ENCODE data around the gene EBF3.

EBF3 gene

DNA sequence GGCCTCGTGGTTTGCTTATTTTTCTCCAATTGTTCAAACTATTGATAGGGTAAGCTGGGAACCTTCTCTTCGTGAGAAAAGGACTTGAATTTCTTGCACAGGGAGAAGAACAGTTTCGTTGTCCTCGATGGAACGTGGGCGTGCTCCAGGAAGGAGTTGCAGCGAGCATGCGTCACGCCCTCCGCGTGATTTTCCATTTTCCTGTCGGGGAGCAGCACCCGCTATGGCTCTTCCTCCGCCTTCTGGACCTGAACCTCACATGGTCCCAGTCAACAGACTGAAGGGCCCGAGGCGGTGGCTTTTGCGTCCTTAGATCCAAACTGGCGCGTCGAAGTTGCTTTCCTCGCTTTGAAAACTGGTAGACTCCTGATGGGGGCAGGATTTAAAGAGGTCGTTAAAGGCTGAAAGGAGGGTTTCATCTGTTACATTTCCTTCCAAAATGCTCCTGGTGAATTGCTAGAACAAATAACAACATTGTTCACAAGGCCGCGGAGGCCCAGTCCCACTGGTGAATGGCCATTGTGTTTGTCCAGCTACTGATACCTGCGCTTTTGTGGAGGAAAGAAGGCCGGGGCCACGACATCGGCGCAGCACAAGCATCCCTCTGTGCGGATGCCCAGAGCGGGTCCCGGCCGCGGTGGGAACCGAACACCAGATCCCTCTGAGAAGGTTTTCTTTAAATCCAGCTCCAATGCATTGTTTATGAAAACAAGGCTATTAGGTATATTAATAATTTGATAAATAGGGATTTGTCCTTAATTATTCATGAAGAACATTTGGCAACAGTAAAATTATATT is 75.9 kb downstream of the EBF3 start:
- no peak for DNase-seq

DNA sequence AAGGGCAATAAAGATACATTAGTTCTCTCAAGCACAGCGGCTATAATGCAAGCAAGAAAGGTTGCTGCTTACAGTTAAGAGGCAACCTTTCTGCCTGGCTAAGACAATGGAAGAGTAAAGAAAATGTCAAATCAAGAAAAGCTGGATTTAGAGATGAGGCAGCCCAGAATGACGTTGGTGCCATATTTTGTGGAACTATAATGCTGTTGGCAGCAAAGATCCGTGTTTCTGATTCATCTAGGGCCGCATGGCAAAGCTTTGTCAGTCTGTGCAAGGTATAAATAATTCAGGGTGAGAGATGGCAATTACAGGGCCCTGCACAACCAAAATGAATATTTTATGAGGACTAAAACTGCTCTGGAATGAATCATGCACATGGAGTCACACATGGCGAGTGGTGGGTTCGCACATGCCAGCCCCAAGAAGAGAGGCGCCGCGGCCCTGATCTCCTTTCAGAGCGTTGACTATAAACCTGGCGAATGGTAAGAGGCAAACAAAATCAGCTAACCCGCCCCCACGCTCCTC is 76.6 kb downstream of the EBF3 start:
- DNase-seq: no peak

DNA sequence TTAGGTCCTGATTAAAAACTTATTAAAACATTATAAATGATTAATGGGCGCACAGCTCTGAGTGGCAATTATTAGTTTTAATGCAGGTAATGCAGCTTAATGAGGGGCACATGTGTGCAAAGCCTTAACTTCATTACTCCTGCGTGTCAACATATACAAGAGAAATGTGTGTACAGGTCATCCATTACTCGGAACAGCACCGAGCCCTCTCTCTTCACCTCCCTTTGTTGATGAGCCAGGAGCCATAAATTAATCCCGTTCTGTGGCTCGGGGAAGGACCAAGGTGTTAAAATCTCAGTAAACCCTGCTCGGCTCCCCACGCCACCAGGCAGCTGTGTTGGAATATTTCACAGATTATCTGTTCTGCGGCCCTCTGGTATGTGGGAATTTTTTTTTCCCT is 77.8 kb downstream of the EBF3 start:
- no peak for DNase-seq

DNA sequence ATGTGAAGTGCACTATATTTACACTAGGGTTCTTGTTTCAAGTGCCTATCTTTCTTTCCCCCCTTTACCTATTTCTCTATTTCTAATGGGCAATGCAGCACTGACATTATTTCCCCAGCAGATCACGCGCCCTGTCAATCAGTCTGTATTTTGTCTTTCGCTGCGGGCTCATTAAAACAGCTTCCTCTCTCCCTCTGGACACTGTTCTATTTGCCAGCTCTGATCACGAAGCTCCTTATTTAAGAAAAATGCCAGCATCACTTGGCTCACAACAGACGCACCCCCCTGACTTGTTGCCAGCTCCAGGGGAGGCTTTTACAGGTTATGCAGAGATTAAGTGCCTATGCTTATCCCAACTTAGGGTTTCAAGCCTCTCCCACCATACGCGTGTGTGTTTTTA is 78.5 kb downstream of the EBF3 start:
- no peak for DNase-seq

DNA sequence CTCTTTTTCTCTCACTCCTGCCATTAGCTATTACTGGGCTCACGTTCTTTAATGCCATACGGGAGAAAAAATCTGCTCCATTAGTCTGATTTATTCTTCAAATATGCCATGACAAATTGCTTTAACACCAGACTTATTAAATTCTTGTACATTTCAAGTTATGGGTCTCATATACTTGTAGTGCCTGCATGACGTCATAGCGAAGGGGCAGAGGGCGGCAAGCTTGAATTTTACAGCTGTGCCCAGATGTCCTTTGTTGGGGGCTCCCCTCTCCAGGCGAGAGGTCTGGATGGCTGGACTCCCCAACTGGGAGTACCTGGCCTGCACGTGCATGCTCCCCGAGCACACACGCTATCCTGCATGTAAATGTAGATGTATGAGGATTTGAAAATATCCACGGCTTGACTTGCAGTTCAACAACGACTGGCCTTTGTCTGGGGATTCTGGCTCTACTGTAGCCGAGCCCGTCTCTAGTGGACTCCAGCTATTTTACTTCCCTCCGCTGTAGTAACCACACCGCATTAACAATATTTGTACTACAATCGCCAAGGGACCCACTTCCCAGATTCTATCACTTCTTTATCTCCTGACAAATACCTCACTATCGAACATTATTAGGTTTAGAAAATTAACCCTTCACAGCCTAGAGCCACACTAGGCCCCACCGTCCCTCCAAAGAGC is 79.5 kb downstream of the EBF3 start:
- DNase-seq: no peak

DNA sequence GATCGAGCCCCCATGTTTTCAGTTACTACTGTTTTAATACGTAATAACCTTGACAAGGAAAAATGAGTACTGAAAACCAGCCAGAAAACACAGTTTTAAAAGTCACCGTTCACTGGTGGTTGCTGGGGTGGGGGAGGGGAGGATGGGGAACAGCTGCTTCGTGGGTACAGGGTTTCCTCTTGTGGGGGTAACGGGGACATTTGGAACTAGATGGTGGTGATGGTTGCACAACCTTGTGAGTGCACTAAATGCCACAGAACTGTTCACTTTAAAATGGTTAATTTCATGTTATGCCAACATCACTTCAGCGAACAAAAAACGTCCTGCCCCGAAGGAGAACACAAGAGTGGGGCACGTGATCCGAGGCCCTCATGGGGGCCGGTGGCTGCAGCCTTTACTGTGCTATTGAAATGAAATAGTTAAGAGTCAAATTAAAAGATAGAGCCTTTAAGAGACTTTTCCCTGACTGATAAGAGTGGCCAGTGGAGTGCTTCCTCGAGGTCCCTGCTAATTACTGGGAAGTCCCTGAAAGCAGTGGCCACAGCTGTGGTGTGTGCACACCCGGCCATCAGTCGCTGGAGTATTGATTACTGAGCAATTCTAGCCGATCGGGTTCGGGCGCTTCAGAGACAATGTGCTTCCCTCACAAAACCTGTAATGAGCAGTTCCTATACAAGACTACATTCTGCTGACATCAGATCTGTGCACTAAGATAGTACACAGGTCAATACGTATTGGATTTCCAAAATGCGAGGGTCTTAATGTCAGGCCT is 80.3 kb downstream of the EBF3 start:
- no peak for DNase-seq

DNA sequence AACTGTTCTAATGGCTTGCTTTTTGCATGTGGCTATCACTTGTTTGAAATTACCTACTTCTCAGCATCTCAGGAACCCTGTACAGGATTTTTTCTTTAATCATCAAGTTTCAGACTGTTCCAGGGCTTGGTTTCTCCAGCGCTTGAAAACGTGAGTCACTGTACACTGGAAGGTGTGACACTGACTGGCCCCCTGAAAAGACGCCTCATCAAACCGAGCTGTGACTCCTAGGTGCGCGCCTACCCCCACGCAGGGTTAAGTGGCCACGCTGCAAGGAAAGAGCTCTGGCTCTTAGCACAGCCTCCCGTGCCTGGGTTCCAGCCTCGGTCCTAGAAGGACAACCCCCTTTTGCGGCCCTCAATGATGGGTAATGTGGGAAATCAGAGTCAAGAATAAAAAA is 81.0 kb downstream of the EBF3 start:
- DNase-seq: no peak

DNA sequence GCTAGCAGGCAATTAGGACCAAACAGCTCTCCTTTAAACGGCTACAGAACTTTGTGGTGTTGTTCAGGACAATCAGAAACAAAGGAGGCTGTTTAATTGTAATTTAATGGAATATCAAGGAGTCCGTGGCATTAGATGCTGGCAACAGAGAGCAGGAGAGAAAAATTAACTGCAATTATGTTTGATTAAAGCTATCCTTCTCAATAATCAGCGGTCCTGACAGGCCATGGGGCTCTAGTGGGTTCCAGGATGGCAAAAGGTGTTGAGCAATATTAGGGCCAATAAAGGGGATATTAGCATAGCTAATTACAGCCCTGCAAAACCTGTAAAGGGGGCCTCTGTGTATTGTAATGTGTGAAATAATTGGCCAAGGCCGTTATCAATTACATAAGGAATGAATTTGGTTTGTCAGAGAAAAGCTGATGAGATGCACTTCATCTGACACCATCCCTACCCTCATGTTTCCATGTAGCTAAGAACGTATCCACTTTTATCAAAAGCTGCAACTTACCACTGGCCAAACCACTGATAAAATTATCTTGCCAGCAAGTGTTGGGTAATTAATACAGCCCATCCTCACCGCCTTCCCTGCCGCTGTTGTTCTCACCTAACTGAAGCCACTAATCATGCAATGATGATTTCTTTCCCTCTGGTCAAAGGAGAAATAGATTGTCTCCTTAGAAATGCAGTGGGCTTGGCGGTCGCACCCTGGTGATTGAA is 81.6 kb downstream of the EBF3 start:
- no peak for DNase-seq

DNA sequence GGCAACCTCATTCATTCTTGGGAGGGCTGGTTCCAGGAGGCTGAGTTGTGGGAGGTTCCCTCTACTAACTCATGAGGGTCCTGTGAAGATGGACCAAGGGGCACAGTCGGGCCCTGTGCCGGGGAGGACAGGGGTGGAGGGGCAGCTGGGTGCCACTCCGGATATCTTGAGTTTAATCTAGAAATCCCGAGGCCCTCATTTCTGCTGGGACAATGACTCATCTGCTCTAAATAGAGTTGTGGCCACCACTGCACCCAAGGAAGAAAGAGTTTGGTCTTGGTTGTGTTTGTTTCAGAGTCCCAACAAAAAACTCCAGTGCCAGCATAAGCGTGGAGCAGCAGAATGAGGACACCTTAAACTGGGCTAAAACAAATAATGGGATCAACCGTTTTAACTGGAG is 82.4 kb downstream of the EBF3 start:
- DNase-seq: no peak

DNA sequence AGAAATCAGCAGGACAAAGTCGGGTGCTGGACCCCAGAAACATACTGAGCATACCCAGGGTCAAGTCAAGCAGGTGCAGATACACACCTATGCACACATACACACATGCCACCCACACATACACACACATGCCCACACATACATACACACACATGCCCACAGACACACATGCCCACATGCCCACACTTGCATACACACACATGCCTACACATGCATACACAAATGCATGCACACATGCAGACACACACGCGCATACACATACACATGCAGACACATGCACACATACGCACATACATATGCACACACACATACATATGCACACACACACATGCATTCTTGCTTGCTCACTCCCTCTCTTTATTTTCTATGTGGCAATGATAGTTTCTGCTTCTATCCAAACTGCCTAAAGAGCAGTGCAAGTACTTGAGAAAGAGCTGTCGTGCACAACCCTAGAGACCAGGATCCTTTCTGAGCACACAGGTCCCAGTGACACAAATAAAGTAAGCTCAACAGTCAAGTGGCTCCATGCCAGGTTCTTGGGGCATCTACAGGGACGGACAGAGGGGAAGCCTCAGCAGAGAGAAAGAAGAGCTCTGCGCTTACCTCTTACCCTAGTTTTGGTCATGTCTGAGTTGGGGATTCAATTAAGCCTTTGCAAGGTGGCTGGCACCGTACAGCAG is 83.7 kb downstream of the EBF3 start:
- DNase-seq: no peak

DNA sequence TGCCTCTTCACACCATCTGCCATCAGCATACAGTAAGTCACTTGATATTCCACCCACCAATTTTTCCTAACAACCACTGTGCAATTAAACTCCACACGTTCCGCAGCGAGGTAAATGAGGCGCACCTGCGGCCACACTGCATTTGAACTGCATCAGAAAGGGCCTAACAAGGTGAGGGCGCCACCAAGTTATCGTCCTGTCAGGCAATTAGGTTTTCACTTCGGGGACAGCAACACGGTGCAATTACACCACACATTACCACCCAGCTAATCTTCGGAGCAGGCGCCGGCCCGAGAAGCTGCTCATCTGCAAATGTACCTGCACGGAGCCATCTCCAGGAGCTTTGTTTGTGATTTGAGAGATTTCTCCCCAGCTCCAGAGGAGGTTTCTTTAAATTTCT is 84.4 kb downstream of the EBF3 start:
- DNase-seq: no peak

DNA sequence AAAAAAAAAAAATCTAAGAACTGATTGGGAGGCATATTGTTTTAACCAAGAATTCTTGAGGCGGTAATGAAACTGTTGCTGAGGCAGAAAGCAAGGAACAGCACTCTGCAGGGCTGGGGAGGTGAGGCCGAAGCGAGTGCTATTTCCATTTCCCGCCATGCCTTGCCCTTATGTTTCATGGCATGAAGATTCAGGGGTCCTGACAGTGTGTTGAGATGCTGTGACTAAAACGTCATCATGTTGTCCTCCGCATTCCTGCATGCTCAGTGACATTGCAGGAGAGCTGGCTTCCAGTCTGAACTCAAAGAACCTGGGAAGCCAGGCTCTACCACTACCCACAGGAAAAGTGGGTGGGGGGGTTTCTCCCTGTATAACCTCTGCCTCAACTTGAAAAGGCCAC is 85.2 kb downstream of the EBF3 start:
- DNase-seq: no peak

DNA sequence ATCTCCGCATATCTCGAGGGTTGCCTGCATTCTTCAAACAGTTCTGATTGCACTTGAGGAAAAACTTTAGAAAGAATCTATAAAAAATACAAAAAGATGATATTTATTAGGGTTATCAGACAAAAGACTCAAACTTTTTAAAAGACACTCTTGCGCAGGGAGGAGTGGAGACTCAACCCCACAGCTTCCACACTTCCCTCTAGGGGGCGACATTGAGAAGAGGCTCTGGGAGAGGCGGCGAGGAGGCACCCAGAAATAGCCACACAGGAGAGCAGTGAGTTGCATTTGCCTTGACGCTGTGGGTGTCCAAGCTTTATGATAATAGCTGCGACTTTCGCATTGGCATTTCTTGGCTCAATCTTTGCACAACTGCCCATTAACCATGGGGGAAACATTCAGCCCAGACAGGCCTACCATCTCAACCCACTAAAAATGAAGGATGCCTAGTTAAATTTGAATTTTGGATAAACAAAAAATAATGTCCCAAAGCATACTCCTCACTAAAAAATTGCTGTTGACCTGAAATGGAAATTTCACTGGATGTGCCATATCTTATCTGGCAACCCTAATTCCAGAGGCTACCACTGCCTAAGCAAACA is 86.2 kb downstream of the EBF3 start:
- no peak for DNase-seq

DNA sequence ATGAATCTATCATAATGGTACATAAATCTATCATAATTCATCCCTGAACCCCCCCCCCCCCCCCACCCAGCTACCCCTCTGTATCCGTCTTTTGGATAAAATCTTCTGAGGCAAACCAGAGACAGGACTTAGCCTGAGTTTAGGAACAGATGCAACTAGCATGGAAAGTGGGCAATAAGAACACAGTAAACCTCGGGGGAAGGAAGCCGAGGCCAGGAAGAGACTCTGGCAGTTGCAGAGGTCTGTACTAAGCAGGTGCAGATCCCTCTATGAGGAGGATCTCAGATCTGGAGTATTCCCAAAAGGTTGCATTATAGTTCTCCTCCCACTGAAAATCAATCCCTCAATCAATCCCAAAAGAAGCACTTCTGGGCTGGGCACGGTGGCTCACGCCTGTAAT is 87.2 kb downstream of the EBF3 start:
- no peak for DNase-seq

DNA sequence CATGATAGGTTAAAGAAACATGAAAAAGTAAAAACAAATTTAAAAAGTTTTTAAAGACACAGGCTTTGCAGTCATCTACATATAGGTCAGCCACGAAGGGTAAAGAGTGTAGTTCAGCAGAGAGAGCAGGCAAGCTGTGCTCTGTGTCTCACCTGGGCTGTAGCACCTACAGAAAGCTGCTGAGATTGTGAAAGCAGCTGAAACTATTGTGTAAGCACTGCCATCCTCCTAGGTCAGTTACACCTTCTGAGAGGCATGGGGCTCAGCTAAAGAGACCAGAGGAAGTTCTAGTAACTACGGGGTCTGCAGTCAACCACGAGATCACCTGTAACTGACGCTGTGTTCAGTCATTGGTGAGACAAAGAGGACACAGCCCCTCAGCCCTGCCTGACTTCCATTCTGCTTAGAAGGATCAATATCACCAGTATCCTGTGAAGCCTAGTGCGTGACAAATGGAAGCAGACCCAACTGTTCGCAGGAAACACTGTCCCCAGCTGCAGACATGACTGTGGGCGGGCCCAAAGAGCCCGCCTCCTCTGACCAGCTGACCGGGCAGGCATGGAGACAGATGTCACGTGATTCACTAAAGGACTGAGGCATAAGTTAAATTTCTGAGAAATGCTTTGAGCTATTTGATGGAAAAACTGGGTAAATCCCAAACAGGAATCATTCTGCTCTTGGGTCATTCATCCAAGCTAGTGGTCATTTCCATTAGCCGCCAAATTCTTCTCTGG is 87.9 kb downstream of the EBF3 start:
- no peak for DNase-seq

DNA sequence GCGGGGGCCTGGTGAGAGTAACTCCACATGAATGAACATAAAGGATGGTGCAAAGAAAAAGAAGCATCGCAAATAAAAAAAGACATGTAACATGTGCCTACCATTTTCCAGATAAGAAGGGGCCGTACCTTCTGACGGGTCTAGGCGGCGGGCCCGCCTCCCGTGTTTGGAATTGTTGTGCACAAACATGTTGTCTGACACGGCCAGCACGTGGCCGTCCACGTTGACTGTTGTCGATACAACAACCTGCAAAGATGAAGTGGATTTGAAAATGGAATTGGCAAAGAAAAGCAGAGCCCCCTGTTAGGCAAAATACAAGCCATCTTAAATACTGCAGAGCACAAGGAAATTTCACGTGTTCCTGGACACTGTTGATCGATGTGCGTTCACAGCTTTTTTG is 90.7 kb downstream of the EBF3 start:
- DNase-seq: no peak

DNA sequence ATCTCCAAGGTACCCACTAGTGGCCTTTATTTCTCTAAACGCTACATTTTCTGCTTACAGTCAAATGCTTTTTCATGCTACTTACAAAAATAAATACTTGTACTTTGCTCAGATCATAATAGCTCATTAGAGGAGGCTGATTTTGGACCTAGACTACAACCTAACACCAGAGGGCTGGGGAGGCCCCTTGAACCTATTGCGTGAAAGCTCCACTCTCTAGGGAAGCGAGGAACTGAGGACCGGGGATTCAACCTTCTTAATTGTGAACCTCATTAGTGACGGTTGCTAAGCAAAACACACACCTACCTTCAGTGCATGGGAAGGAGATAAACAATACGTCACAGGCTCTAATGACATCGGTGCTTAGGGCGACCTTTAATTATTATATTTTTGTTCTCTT is 92.1 kb downstream of the EBF3 start:
- no peak for DNase-seq

DNA sequence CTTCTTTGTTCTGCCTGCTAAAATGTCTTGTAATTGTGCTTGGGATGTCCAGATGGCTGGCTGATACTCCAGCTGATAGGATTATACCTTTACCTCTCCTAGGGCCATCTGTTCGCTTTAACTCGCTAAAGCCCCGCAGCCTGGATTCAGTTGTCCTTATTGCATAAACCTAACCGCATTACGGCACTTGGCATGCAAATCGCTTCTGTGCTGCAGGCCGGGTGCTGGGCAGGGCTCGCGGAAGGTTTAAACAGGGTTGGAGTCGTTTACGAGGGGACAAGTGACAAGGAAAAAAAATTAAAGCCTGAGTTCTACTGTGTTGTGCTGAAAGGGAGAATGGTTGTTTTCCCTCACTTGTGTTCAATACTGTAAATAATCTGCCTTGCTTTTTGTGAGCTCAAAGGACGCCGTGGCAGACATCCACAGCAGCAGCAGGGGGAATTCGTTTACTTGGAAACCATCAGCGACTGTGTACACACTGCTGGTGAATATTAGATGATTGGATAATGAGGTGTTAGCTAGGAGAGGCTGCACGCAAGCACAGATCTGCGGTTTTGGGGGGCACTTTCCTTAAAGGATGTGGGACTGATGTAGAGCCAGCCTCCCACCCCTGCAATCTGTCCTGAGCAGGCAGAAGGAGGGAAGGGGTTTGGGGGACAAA is 93.0 kb downstream of the EBF3 start:
- DNase-seq: no peak

DNA sequence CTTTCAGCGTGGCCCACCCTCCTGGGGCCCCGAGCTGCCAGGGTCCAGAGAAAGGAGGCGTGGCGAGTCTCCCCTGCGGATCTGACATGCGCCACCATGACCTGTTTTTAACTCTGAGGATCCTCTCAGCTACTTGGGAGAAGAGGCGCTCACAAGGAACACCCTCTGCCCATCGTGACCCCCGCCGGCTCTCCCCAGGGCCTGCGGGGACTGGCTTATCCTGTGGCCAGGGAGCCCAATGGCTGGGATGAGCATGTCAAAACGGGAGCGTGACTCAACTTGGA is 93.7 kb downstream of the EBF3 start:
- DNase-seq: no peak

DNA sequence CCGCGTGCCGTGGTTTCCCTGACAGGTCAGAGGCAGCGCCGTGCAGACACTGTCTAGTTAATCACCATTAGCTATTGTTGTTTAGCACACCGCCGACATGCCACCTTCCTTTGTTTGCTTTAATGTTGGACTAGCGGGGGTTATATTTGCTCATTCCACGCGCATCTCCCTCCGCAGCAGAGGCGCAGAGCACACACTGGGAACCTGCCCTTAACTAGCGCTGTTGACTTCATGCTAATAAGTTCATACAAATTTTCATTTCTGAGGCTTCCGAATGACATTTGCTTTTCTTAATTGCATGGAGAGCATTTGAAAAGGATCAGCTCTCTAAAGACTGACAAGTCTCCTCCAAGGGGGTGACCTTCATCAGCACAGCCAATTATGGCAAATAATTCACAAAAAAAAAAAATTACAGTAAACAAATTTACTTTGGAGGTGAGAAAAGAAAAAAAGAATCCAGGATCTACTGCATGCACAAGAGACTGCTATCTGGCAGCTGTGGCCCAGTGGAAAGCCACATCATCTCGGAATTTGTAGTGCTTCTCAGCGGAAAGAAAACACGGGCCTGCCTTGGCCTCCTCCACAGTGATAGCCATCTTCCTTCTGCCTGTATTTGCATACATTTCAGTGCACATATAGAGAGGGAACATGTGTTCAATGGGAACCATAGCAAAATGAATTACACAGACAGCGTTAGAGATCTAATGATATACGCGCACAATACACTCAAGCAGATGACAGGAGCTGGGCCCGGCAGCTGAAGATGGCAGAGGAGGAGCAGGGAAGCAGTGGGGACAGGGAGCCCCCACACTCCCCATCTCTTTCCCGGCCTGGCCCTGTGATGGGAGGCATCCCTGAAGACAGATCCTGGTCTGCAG is 94.2 kb downstream of the EBF3 start:
- no peak for DNase-seq
